Loucy (cell line): Measurements from ENCODE around the gene PPP1R37.

Source experiments
- H2AFZ ChIP-seq: fragments of 200-600 bp; sonication (generic); 2 replicates; pipeline ENCODE4 v1.6.0; 2016; ENCODE audit warnings: antibody characterized with exemption, mild to moderate bottlenecking, low read length, moderate library complexity
- H3F3A ChIP-seq: fragments of 200-600 bp; 2 replicates; pipeline ENCODE4 v1.6.0; 2016; ENCODE audit warnings: antibody characterized with exemption, low read depth, mild to moderate bottlenecking
- H3K27me3 ChIP-seq: fragments of 200-600 bp; sonication (generic); 2 replicates; pipeline ENCODE4 v1.6.1; 2014; ENCODE audit warnings: low read length, mild to moderate bottlenecking; ENCODE audit not compliant: insufficient read depth, poor library complexity, severe bottlenecking
- H3K36me3 ChIP-seq: fragments of 200-600 bp; sonication (generic); 2 replicates; pipeline ENCODE4 v1.6.1; 2016; ENCODE audit warnings: low read length; ENCODE audit not compliant: insufficient read depth
- H3K4me1 ChIP-seq: fragments of 200-600 bp; sonication (generic); 2 replicates; pipeline ENCODE4 v1.5.1; 2014; ENCODE audit warnings: low read length, mild to moderate bottlenecking; ENCODE audit not compliant: insufficient read depth, poor library complexity, severe bottlenecking
- H3K4me2 ChIP-seq: fragments of 200-600 bp; sonication (generic); 2 replicates; pipeline ENCODE4 v1.6.0; 2014; ENCODE audit warnings: antibody characterized with exemption, low read length, low read depth, mild to moderate bottlenecking; ENCODE audit not compliant: poor library complexity, severe bottlenecking
- H3K4me3 ChIP-seq: fragments of 200-600 bp; sonication (generic); 2 replicates; pipeline ENCODE4 v1.5.1; 2014; ENCODE audit warnings: low read length, mild to moderate bottlenecking, mixed read lengths; ENCODE audit not compliant: poor library complexity, severe bottlenecking
- H3K79me2 ChIP-seq: fragments of 200-600 bp; sonication (generic); 2 replicates; pipeline ENCODE4 v1.6.1; 2014; ENCODE audit warnings: low read length; ENCODE audit not compliant: insufficient read depth
- H3K9ac ChIP-seq: fragments of 200-600 bp; sonication (generic); 2 replicates; pipeline ENCODE4 v1.6.0; 2014; ENCODE audit warnings: mild to moderate bottlenecking, low read depth, low read length, moderate library complexity; ENCODE audit not compliant: poor library complexity, severe bottlenecking
- H3K9me2 ChIP-seq: fragments of 200-600 bp; sonication (generic); replicated peaks from 2 replicates; pipeline ENCODE4 v1.6.1; 2016; ENCODE audit warnings: low read depth, low read length, mixed read lengths
- H3K9me3 ChIP-seq: fragments of 200-600 bp; sonication (generic); 2 replicates; pipeline ENCODE4 v1.6.1; 2014; ENCODE audit warnings: mild to moderate bottlenecking, antibody characterized with exemption, low read length, low read depth; ENCODE audit not compliant: insufficient read depth
- H4K20me1 ChIP-seq: fragments of 200-600 bp; sonication (generic); 2 replicates; pipeline ENCODE4 v1.6.0; 2014; ENCODE audit warnings: antibody characterized with exemption, low read length, mild to moderate bottlenecking; ENCODE audit not compliant: insufficient read depth, poor library complexity, severe bottlenecking
- CTCF ChIP-seq: fragments of 200-600 bp; sonication (generic); conservative IDR thresholded peaks from 2 replicates; pipeline ENCODE4 v1.5.1; 2014; ENCODE audit warnings: mild to moderate bottlenecking, antibody characterized with exemption, low read length
- EZH2phosphoT487 ChIP-seq: fragments of 200-600 bp; IDR thresholded peaks from 2 replicates; pipeline ENCODE4 v1.6.1; 2018; ENCODE audit warnings: antibody characterized with exemption, mild to moderate bottlenecking, moderate library complexity, borderline replicate concordance

The PPP1R37 gene

DNA sequence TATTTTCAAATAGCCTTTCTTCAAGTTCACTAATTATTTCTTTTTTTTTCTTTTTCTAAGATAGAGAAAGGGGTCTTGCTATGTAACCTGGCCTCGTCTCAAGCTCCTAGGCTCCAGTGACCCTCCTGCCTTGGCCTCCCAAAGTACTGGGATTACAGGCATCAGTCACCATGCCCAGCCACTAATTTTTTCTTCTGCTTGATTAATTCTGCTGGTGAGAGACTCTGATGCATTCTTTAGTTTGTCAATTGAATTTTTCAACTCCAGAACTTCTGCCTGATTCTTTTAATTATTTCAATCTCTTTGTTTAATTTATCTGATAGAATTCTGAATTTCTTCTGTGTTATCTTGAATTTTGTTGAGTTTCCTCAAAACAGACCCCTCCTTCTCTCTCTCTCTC is 97.0 kb downstream of the PPP1R37 start:
- TF ChIP-seq EZH2phosphoT487 (no peak), CTCF (no peak)
- H3K9me2 ChIP-seq: no peaks in the 10 kb centered on the region
- no peaks in the 10 kb centered on the region for H3K27me3 ChIP-seq
- H3K4me1 ChIP-seq: no peaks in the 10 kb centered on the region
- H3K79me2 ChIP-seq: no peaks in the 10 kb centered on the region
- H4K20me1 ChIP-seq: no peaks in the 10 kb centered on the region
- no peaks in the 10 kb centered on the region for H3K36me3 ChIP-seq
- H2AFZ ChIP-seq: no peak overlapping the region
- no peaks in the 10 kb centered on the region for H3F3A ChIP-seq
- H3K9ac ChIP-seq: no peak overlapping the region
- H3K4me2 ChIP-seq: no peak overlapping the region
- no peaks in the 10 kb centered on the region for H3K9me3 ChIP-seq
- no peak overlapping the region for H3K4me3 ChIP-seq

DNA sequence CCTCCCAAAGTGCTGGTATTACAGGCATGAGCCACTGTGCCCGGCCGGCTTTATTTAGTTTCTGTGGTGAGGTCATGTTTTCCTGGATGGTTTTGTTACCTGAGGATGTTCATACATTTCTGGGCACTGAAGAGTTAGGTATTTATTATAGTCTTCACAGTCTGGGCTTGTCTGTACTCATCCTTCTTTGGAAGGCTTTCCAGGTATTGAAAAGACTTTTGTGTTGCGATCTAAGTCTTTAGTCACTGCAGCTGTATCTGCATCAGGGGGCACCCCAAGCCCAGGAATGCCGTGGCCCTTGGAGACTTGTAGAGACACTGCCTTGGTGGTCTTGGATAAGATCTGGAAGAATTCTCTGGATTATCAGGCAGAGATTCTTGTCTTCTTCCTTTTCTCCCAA is 98.4 kb downstream of the PPP1R37 start:
- H3K79me2 ChIP-seq: no peaks in the 10 kb centered on the region
- no peaks in the 10 kb centered on the region for H3K4me1 ChIP-seq
- no peak overlapping the region for H3K4me2 ChIP-seq
- H4K20me1 ChIP-seq: no peaks in the 10 kb centered on the region
- no peaks in the 10 kb centered on the region for H3F3A ChIP-seq
- H3K9me2 ChIP-seq: no peaks in the 10 kb centered on the region
- no peak overlapping the region for H3K9ac ChIP-seq
- H3K27me3 ChIP-seq: no peaks in the 10 kb centered on the region
- no peak for TF ChIP-seq CTCF
- TF ChIP-seq EZH2phosphoT487: no peak
- H3K36me3 ChIP-seq: no peaks in the 10 kb centered on the region
- H2AFZ ChIP-seq: no peak overlapping the region
- H3K4me3 ChIP-seq: no peak overlapping the region
- H3K9me3 ChIP-seq: no peaks in the 10 kb centered on the region

GRCh38 chr19:45195764-45196163 is 102.8 kb downstream of the PPP1R37 start:
- H3K36me3 ChIP-seq: no peaks in the 10 kb centered on the region
- H4K20me1 ChIP-seq: no peaks in the 10 kb centered on the region

More at GRCh38 chr19:45195764-45196163, 102.8 kb downstream of the PPP1R37 start:
- Histone ChIP-seq H3K9me2 (no peaks in the 10 kb centered on the region), H2AFZ (no peak overlapping the region), H3K9ac (no peak overlapping the region), H3K4me1 (no peaks in the 10 kb centered on the region), H3K4me3 (no peak overlapping the region), H3F3A (no peaks in the 10 kb centered on the region), H3K9me3 (no peaks in the 10 kb centered on the region), H3K79me2 (no peaks in the 10 kb centered on the region), H3K4me2 (no peak overlapping the region), H3K27me3 (no peaks in the 10 kb centered on the region)
- no peak for TF ChIP-seq EZH2phosphoT487
- TF ChIP-seq CTCF: no peak
